VCaP (cell line): ENCODE data around the gene SIRT5.
A peak's percentile ranks its signal among the peaks of the same experiment; 100 is the strongest.

ENCODE experiments used
- H3K27ac ChIP-seq: fragments of 450-650 bp; 2 replicates; pipeline ENCODE4 v1.5.1; 2017
- CTCF ChIP-seq: fragments of 450-650 bp; conservative IDR thresholded peaks from 2 replicates; pipeline ENCODE4 v1.5.1; 2017; ENCODE audit warnings: mild to moderate bottlenecking, moderate library complexity

Gene SIRT5

GRCh38 chr6:13573669-13574110 is 711 bp upstream of the SIRT5 start:
- TF ChIP-seq CTCF = no peak
- H3K27ac ChIP-seq = peak overlapping the region; percentile 74

GRCh38 chr6:13574149-13574570 is 241 bp upstream of the SIRT5 start:
- peak; percentile 59 for TF ChIP-seq CTCF
- peak overlapping the region; percentile 74 for H3K27ac ChIP-seq

- TF ChIP-seq CTCF = peak; percentile 57
- H3K27ac ChIP-seq = peak overlapping the region; percentile 74; the same call in 1 of the 2 replicates
Measured at GRCh38 chr6:13575377-13575775, 975 bp downstream of the SIRT5 start.

GRCh38 chr6:13576017-13576416 is 1.6 kb downstream of the SIRT5 start:
- no peak for TF ChIP-seq CTCF
- H3K27ac ChIP-seq = no peak overlapping the region

- no peak for TF ChIP-seq CTCF
- H3K27ac ChIP-seq = no peak overlapping the region
Measured at GRCh38 chr6:13577926-13578325, 3.5 kb downstream of the SIRT5 start.

- H3K27ac ChIP-seq = no peak overlapping the region
- no peak for TF ChIP-seq CTCF
Measured at GRCh38 chr6:13579911-13580310, 5.5 kb downstream of the SIRT5 start.

- TF ChIP-seq CTCF = no peak
- H3K27ac ChIP-seq = no peak overlapping the region
Measured at GRCh38 chr6:13581700-13582229, 7.4 kb downstream of the SIRT5 start.
